HepG2 (cell line): Measurements from ENCODE around the gene ZBTB45. TPM values are rescaled to one million over a fixed set of nuclear protein-coding genes. Genes with fewer than 3 reads are reported as not detected.
A peak's percentile ranks its signal among the peaks of the same experiment; 100 is the strongest.

ENCODE experiments used
- AGO1 ChIP-seq: fragments of 200-400 bp; formaldehyde crosslinking; IDR thresholded peaks from 2 replicates; pipeline ENCODE4 v1.6.1; 2017; ENCODE audit warnings: mild to moderate bottlenecking, low read depth, low read length, moderate library complexity; ENCODE audit not compliant: poor library complexity, severe bottlenecking
- ASH2L ChIP-seq: fragments of 300-600, 200-600 bp; sonication (generic); IDR thresholded peaks from 2 replicates; pipeline ENCODE4 v1.7.0; 2017; ENCODE audit warnings: low read depth, mild to moderate bottlenecking, moderate library complexity, mixed read lengths, low read length; ENCODE audit not compliant: insufficient read length
- BRD4 ChIP-seq: sonication (generic); formaldehyde crosslinking; IDR thresholded peaks from 2 replicates; pipeline ENCODE4 v1.4.0; 2020; ENCODE audit warnings: missing genetic modification reagents
- CREM ChIP-seq, 2 experiments: sonication (generic) in 1 of 2; formaldehyde crosslinking in 1 of 2; IDR thresholded peaks; 2 replicates each; pipeline versions ENCODE4 v1.4.0 to v1.6.1; 2016 to 2020; ENCODE audit warnings: antibody characterized with exemption in 1 of 2, mild to moderate bottlenecking in 1 of 2, missing genetic modification reagents in 1 of 2
- DNMT1 ChIP-seq: sonication (generic); formaldehyde crosslinking; IDR thresholded peaks from 2 replicates; pipeline ENCODE4 v1.5.1; 2020; ENCODE audit warnings: mild to moderate bottlenecking, missing genetic modification reagents
- HOXA3 ChIP-seq: sonication (generic); formaldehyde crosslinking; IDR thresholded peaks from 2 replicates; pipeline ENCODE4 v1.5.0; 2020; ENCODE audit warnings: missing genetic modification reagents
- KLF12 ChIP-seq: sonication (generic); formaldehyde crosslinking; IDR thresholded peaks from 2 replicates; pipeline ENCODE4 v1.4.0; 2020; ENCODE audit warnings: missing genetic modification reagents, borderline replicate concordance
- MED13 ChIP-seq: sonication (generic); formaldehyde crosslinking; IDR thresholded peaks from 2 replicates; pipeline ENCODE4 v1.5.0; 2020; ENCODE audit warnings: missing genetic modification reagents
- NFE2L1 ChIP-seq: sonication (generic); formaldehyde crosslinking; IDR thresholded peaks from 2 replicates; pipeline ENCODE4 v1.4.0; 2020; ENCODE audit warnings: missing genetic modification reagents, mild to moderate bottlenecking, borderline replicate concordance
- NR1H2 ChIP-seq: sonication (generic); formaldehyde crosslinking; IDR thresholded peaks from 2 replicates; pipeline ENCODE4 v1.8.1; 2022; ENCODE audit warnings: low read depth, missing genetic modification reagents, borderline replicate concordance
- PCBP2 ChIP-seq: fragments of 200-400 bp; formaldehyde crosslinking; optimal IDR thresholded peaks from 2 replicates; pipeline ENCODE3; 2018; ENCODE audit warnings: low read length, low read depth; ENCODE audit not compliant: poor library complexity, severe bottlenecking
- PHF5A ChIP-seq: IDR thresholded peaks from one replicate; pipeline ENCODE4 v1.6.1; 2018; ENCODE audit warnings: low read depth, missing genetic modification reagents; ENCODE audit not compliant: unreplicated experiment
- POGK ChIP-seq: sonication (generic); formaldehyde crosslinking; conservative IDR thresholded peaks from 2 replicates; pipeline ENCODE4 v1.8.0; 2022; ENCODE audit warnings: mild to moderate bottlenecking, moderate library complexity, missing genetic modification reagents
- POLR2AphosphoS5 ChIP-seq: IDR thresholded peaks from 2 replicates; pipeline ENCODE4 v1.6.1; 2012; ENCODE audit warnings: low read depth, low read length
- PRMT3 ChIP-seq: sonication (generic); formaldehyde crosslinking; IDR thresholded peaks from 2 replicates; pipeline ENCODE4 v1.8.1; 2022; ENCODE audit warnings: low read depth, mild to moderate bottlenecking, moderate library complexity, missing genetic modification reagents, borderline replicate concordance
- RBM39 ChIP-seq: fragments of 200-400 bp; formaldehyde crosslinking; IDR thresholded peaks from one replicate; pipeline ENCODE4 v1.6.1; 2018; ENCODE audit warnings: antibody characterized with exemption, mild to moderate bottlenecking, low read depth, low read length; ENCODE audit not compliant: poor library complexity, severe bottlenecking
- THAP7 ChIP-seq: sonication (generic); formaldehyde crosslinking; IDR thresholded peaks from 2 replicates; pipeline ENCODE4 v1.8.1; 2023; ENCODE audit warnings: mild to moderate bottlenecking, missing genetic modification reagents
- ZFP82 ChIP-seq: sonication (generic); formaldehyde crosslinking; IDR thresholded peaks from 2 replicates; pipeline ENCODE4 v1.5.1; 2020; ENCODE audit warnings: mild to moderate bottlenecking, missing genetic modification reagents, borderline replicate concordance
- ZIK1 ChIP-seq: sonication (generic); formaldehyde crosslinking; IDR thresholded peaks from 2 replicates; pipeline ENCODE4 v1.5.0; 2020; ENCODE audit warnings: mild to moderate bottlenecking, low read depth, missing genetic modification reagents, borderline replicate concordance
- ZNF101 ChIP-seq: sonication (generic); formaldehyde crosslinking; IDR thresholded peaks from 2 replicates; pipeline ENCODE4 v1.4.0; 2020; ENCODE audit warnings: mild to moderate bottlenecking, low read depth, missing genetic modification reagents, borderline replicate concordance
- ZNF232 ChIP-seq: sonication (generic); formaldehyde crosslinking; IDR thresholded peaks from 2 replicates; pipeline ENCODE4 v1.4.0; 2020; ENCODE audit warnings: missing genetic modification reagents, borderline replicate concordance
- ZNF326 ChIP-seq: sonication (generic); formaldehyde crosslinking; IDR thresholded peaks from 2 replicates; pipeline ENCODE4 v1.4.0; 2020; ENCODE audit warnings: missing genetic modification reagents, borderline replicate concordance
- ZNF446 ChIP-seq: sonication (generic); formaldehyde crosslinking; IDR thresholded peaks from 2 replicates; pipeline ENCODE4 v1.5.0; 2020; ENCODE audit warnings: mild to moderate bottlenecking, missing genetic modification reagents
- ZNF549 ChIP-seq: sonication (generic); formaldehyde crosslinking; IDR thresholded peaks from 2 replicates; pipeline ENCODE4 v1.5.0; 2020; ENCODE audit warnings: missing genetic modification reagents
- ZNF629 ChIP-seq: sonication (generic); formaldehyde crosslinking; conservative IDR thresholded peaks from 2 replicates; pipeline ENCODE4 v1.5.0; 2020; ENCODE audit warnings: missing genetic modification reagents
- ZNF790 ChIP-seq: sonication (generic); formaldehyde crosslinking; IDR thresholded peaks from 2 replicates; pipeline ENCODE4 v1.8.0; 2022; ENCODE audit warnings: missing genetic modification reagents, mild to moderate bottlenecking, borderline replicate concordance
- ZNF879 ChIP-seq: sonication (generic); formaldehyde crosslinking; IDR thresholded peaks from 2 replicates; pipeline ENCODE4 v1.8.1; 2023; ENCODE audit warnings: missing genetic modification reagents
- polyA plus RNA-seq, 8 experiments: library from polyadenylated mRNA; depleted of rRNA in 3 of 8; stranded (reverse) in 7 of 8; unstranded in 1 of 8; fragments of >200 nt; fragmentation: Illumina TruSeq in 4 of 8; extraction: Trizol in 4 of 8; gene quantifications; 2 replicates each; pipeline versions ENCODE4 v1.2.1 to v1.2.3, GENCODE V29; 2011 to 2016; ENCODE audit warnings: low read depth in 4 of 8, missing spikeins in 1 of 8, mixed read lengths in 1 of 8; ENCODE audit not compliant: insufficient read depth in 1 of 8
- total RNA-seq, 5 experiments: library from RNA; depleted of rRNA; stranded (reverse); fragments of >200 nt; fragmentation: Illumina TruSeq; extraction: Trizol; gene quantifications; 2 replicates each; pipeline ENCODE4 v1.2.3, GENCODE V29; 2016; ENCODE audit warnings: low read depth in 1 of 5

ZBTB45 gene
- total and polyA plus RNA-seq, 2 of the 13 experiments (the other 11 are each of a cell fraction or from before 2014, with no cell fraction given), result 3.0 to 3.7 TPM

- TF ChIP-seq ZNF232 (CRISPR knock-in tag) (no peak; the same call in 1 of the 2 replicates), ZNF101 (CRISPR knock-in tag) (0 out of 2 replicates have a peak, but pooled peaks have one; percentile 59), POLR2AphosphoS5 (peak; percentile 81), HOXA3 (CRISPR knock-in tag) (peak; percentile 53; the same call in 1 of the 2 replicates), ZNF326 (no peak), ZNF879 (no peak), NR1H2 (CRISPR knock-in tag) (no peak; the same call in 1 of the 2 replicates), PHF5A (no peak), ZNF629 (CRISPR knock-in tag) (peak; percentile 43; the same call in 1 of the 2 replicates), BRD4 (CRISPR knock-in tag) (no peak; the same call in 1 of the 2 replicates), ZIK1 (no peak), PCBP2 (no peak), PRMT3 (CRISPR knock-in tag) (no peak), NFE2L1 (no peak), ZNF549 (CRISPR knock-in tag) (no peak), MED13 (CRISPR knock-in tag) (no peak), POGK (CRISPR knock-in tag) (0 out of 2 replicates have a peak, but pooled peaks have one; percentile 51), DNMT1 (CRISPR knock-in tag) (peak; percentile 94), THAP7 (no peak; the same call in 1 of the 2 replicates), RBM39 (no peak), ZNF790 (CRISPR knock-in tag) (no peak), CREM (IDR thresholded peaks at IDR 0.05) (peak; percentile 42; the same call in 1 of the 2 replicates), CREM (CRISPR knock-in tag; IDR thresholded peaks at IDR 0.05) (no peak), ASH2L (peak; percentile 31), ZFP82 (CRISPR knock-in tag) (no peak), KLF12 (no peak), AGO1 (peak; percentile 60), ZNF446 (CRISPR knock-in tag) (no peak)
These were observed 8.0 kb downstream of the ZBTB45 start, which contains the start of gene SLC27A5 (continued) for GRCh38 chr19:58511353-58512208.
